Ovary (tissue), 9 donors: ENCODE data around the gene PLAGL1. TPM values are rescaled to one million over a fixed set of nuclear protein-coding genes. Genes with fewer than 3 reads are reported as not detected.

Experiments used
- DNase-seq, 5 donors: peaks; one replicate each; pipeline ENCODE4 v3.0.0-alpha.2; 2019 to 2020
- H3K27ac ChIP-seq, 2 donors: fragments of 200-600 bp; one replicate each; pipeline versions ENCODE4 v1.5.1 to v1.8.0; 2019 to 2022
- H3K27me3 ChIP-seq: fragments of 200-600 bp; one replicate; pipeline ENCODE4 v1.8.0; 2022
- H3K36me3 ChIP-seq: fragments of 200-600 bp; sonication (generic); one replicate; pipeline ENCODE4 v1.5.1; 2019
- H3K4me1 ChIP-seq: one replicate; pipeline ENCODE4 v1.8.1; 2013; ENCODE audit warnings: mild to moderate bottlenecking, moderate library complexity; ENCODE audit not compliant: insufficient read depth
- H3K4me3 ChIP-seq: fragments of 200-600 bp; sonication (generic); one replicate; pipeline ENCODE4 v1.5.1; 2017
- H3K9me3 ChIP-seq, 2 donors: fragments of 200-600 bp in 1 of 2; sonication (generic) in 1 of 2; one replicate each; pipeline versions ENCODE4 v1.5.1 to v1.8.1; 2013 to 2019; ENCODE audit warnings: mild to moderate bottlenecking in 1 of 2, moderate library complexity in 1 of 2
- EP300 ChIP-seq: sonication (generic); formaldehyde crosslinking; IDR thresholded peaks from one replicate; pipeline ENCODE4 v1.6.1; 2017; ENCODE audit warnings: antibody characterized with exemption
- POLR2A ChIP-seq: fragments of 450-650 bp; IDR thresholded peaks from one replicate; pipeline ENCODE4 v1.6.1; 2017; ENCODE audit warnings: antibody characterized with exemption, mild to moderate bottlenecking, moderate library complexity
- WGBS, 3 donors: extraction: QIAGEN DNeasy Blood & Tissue Kit in 1 of 3; methylation state at CpG; one replicate each; pipeline versions ENCODE4 v1.1.5 to v1.1.7; 2013 to 2017; 5-methylcytosine and 5-hydroxymethylcytosine counted together
- intact Hi-C, 4 donors: fragments of 100-400 bp; cut with DNase I; formaldehyde crosslinking; loops; one replicate each; pipeline versions ENCODE4 v1.11.0 to v1.15.1; 2022 to 2023
- polyA plus RNA-seq, 2 donors: library from polyadenylated mRNA; stranded (reverse); fragments of 200-250 nt in 1 of 2; fragments of 350-450 nt in 1 of 2; fragmentation: Illumina TruSeq in 1 of 2; extraction: RNeasy Lipid Tissue Mini Kit (QIAGEN cat#74804) in 1 of 2; gene quantifications; one replicate each; pipeline ENCODE4 v1.2.3, GENCODE V29; 2013 to 2014
- total RNA-seq, 7 donors: library from RNA; depleted of rRNA in 2 of 7; stranded (reverse); fragments of >200 nt in 2 of 7; fragmentation: NEBNext Ultra II Directional in 3 of 7; extraction: Animal tissue kit (Norgen Biotek cat#: 25700) in 3 of 7; gene quantifications; one replicate each; pipeline versions ENCODE4 v1.1.0 to v1.2.4, GENCODE V29; 2016 to 2023
- TF ChIP-seq, protein P1 (sequence below), 3 donors: fragments of 450-650 bp in 2 of 3; fragments of 200-600 bp in 1 of 3; IDR thresholded peaks; one replicate each; pipeline versions ENCODE4 v1.5.1 to v1.8.0; 2016 to 2022; ENCODE audit warnings: antibody characterized with exemption in 3 of 3, mild to moderate bottlenecking in 1 of 3
- donor health status: DM: no; HTN: no; CAD: no; lungs with moderate emphysema.
- donor health status: DM: no; HTN: no; CAD: no.
- donor health status: Bipolar disorder and iron deficiency.
- donor health status: DM: yes; HTN: yes; CAD: no.
- donor health status: DM: no; HTN: no; CAD: no.
- donor health status: DM: yes; HTN: yes; CAD: no.

PLAGL1 gene
- total and polyA plus RNA-seq, 9 donors, result 17.8 to 53.4 (median 32.1) TPM

DNA sequence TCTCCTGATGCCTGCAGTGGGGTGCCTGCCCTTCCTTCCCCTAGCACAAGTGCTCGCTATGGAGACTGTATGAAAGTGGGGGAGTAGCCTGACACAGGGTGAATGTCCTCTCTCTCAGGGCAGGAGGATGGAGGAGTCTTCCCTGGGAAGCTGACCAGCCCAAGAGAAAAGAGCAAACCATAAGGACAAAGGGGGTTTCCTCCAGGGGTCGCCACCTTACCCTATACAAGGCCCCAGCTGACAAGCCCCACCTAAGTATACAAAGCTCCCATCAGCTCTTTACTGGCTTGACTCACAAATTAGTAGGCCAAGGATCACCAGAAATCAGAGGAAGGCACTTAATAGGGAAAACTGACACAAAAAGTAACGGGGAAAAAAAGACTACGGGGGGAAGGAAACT is 54.1 kb downstream of the PLAGL1 start:
- Histone ChIP-seq H3K9me3 (no peaks in the 10 kb centered on the region), H3K27ac (no peak overlapping the region), H3K27me3 (no peaks in the 10 kb centered on the region), H3K4me3 (no peak overlapping the region), H3K4me1 (no peaks in the 10 kb centered on the region), H3K36me3 (no peaks in the 10 kb centered on the region)
- DNase-seq, result no peak
- no peak for TF ChIP-seq EP300
- TF ChIP-seq POLR2A, result no peak
- TF ChIP-seq, protein P1, sequence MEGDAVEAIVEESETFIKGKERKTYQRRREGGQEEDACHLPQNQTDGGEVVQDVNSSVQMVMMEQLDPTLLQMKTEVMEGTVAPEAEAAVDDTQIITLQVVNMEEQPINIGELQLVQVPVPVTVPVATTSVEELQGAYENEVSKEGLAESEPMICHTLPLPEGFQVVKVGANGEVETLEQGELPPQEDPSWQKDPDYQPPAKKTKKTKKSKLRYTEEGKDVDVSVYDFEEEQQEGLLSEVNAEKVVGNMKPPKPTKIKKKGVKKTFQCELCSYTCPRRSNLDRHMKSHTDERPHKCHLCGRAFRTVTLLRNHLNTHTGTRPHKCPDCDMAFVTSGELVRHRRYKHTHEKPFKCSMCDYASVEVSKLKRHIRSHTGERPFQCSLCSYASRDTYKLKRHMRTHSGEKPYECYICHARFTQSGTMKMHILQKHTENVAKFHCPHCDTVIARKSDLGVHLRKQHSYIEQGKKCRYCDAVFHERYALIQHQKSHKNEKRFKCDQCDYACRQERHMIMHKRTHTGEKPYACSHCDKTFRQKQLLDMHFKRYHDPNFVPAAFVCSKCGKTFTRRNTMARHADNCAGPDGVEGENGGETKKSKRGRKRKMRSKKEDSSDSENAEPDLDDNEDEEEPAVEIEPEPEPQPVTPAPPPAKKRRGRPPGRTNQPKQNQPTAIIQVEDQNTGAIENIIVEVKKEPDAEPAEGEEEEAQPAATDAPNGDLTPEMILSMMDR (IDR thresholded peaks at IDR 0.05), result no peak
- intact Hi-C loops, result no loop called here
- WGBS, 3 donors, result 91 to 95% (median 93%) methylated on average over 4 of the region's 4 CpGs

DNA sequence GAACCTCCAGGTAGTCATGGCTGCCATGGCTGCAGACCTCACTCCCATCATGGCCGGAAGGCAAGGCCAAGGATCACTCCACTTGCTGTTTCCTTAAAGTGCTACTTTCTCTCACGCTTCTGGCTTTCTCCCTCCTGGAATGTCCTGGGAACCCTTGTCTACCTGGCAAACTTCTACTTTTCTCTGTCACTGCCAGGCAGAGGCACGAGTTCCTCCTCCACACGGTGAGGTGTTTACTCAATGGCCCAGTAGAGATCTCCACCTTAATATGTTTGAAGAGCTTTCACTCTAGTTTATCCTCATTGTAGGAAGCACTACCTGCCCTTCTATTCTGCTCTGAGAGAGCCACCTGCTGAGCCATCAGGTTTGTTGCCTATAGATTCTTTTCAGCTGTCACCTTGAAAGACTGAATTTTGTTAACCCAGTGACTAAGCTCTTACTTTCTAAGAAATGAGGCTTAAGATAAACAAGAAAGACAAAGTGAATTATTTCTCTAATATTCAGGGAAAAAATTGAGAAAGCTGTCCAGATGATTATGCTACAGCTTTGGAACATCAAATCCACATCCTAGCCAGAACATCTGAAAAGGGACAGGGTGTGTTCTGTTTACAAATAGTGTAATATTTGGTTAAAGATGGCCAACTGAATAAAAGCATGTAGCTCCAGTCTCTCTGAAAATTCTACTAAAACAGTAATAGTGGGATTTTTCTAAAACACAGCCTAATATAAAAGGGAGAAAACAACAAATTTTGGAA is 54.9 kb downstream of the PLAGL1 start:
- Histone ChIP-seq H3K9me3 (no peaks in the 10 kb centered on the region), H3K27me3 (no peaks in the 10 kb centered on the region), H3K36me3 (no peaks in the 10 kb centered on the region), H3K4me1 (no peaks in the 10 kb centered on the region), H3K4me3 (no peak overlapping the region), H3K27ac (no peak overlapping the region)
- TF ChIP-seq POLR2A (no peak), EP300 (no peak)
- TF ChIP-seq, protein P1 (IDR thresholded peaks at IDR 0.05), result no peak
- 91 to 95% (median 91%) methylated on average over 4 of the region's 4 CpGs for WGBS, 3 donors
- intact Hi-C loops, result no loop called here
- no peak for DNase-seq

DNA sequence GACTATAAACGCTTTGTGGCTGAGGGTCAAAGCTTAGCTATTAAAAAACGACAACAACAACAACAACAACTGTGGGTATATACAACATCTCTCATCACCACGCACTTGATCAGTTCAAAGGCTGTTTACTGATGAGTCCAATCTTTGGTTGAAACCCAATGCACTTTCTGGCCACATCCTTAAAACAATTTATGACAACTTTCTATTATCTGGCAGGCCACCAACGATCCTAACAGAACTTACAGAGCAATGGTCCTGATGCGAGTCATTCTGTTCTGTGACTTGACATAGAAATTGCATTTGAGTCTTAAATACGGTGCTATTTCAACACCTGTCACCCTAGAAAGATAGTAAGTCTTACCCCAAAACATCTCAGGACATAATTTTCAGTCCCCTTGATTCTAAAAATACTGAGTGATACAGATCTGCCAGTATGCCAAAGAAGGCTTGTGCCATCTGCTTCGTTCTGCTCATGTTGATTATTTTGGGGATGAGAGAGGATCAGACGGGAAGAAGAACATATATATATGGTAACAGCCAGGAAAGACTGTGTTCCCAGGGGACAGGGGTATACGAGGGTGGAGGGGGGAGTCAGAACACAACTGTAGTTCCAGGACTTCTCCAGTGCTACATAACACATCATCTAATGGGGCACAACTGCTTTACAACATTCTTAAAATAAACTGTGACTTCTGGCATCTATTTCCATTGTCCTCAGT is 55.8 kb downstream of the PLAGL1 start:
- Histone ChIP-seq H3K27me3 (no peaks in the 10 kb centered on the region), H3K36me3 (no peaks in the 10 kb centered on the region), H3K4me1 (no peaks in the 10 kb centered on the region), H3K4me3 (no peak overlapping the region), H3K27ac (no peak overlapping the region), H3K9me3 (no peaks in the 10 kb centered on the region)
- 88 to 90% (median 90%) methylated on average over 9 of the region's 9 CpGs for WGBS, 3 donors
- no peak for DNase-seq
- no peak for TF ChIP-seq POLR2A
- TF ChIP-seq, protein P1 (IDR thresholded peaks at IDR 0.05), result no peak
- TF ChIP-seq EP300, result no peak
- intact Hi-C loops, result no loop called here

DNA sequence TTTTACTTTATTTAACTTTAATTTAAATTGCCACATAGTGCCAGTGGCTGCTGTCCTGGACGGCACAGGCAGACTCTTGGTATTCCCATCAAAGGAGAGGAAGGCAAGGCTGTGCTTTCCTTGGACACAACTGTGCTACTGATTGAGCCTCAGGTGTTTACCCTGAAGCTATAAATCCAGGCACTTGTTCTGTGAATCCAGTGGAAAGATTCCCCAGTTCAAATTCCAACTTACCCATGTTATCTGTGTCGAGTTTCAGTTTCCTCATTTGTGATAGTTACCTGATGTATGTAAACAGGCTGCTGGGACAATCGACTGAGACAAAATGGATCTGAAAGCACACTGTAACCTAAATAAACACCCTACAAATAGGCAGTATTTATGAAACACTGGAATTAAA is 57.2 kb downstream of the PLAGL1 start:
- TF ChIP-seq POLR2A (no peak), EP300 (no peak)
- TF ChIP-seq, protein P1 (IDR thresholded peaks at IDR 0.05), result no peak
- DNase-seq, result no peak
- WGBS, 3 donors, result 71 to 87% (median 76%) methylated on average over 3 of the region's 3 CpGs
- H3K27ac ChIP-seq, result no peak overlapping the region
- intact Hi-C loops, result no loop called here
- no peaks in the 10 kb centered on the region for H3K4me1 ChIP-seq
- H3K4me3 ChIP-seq, result no peak overlapping the region
- H3K27me3 ChIP-seq, result no peaks in the 10 kb centered on the region
- no peaks in the 10 kb centered on the region for H3K36me3 ChIP-seq
- no peaks in the 10 kb centered on the region for H3K9me3 ChIP-seq
